Astrocyte (in vitro differentiated cells and primary cell): Measurements from ENCODE around the gene PSMD4.

ENCODE experiments used
- CTCF ChIP-seq: IDR thresholded peaks from 2 replicates; pipeline ENCODE4 v1.5.1; 2011; ENCODE audit warnings: low read depth, mild to moderate bottlenecking, inconsistent platforms, low read length, moderate library complexity; ENCODE audit not compliant: insufficient read depth
- EZH2 ChIP-seq: IDR thresholded peaks from 2 replicates; pipeline ENCODE4 v1.6.1; 2012; ENCODE audit warnings: mild to moderate bottlenecking, low read length, inconsistent platforms; ENCODE audit not compliant: insufficient read depth

- no peak for TF ChIP-seq CTCF
- TF ChIP-seq EZH2: no peak
Measured at GRCh38 chr1:151266315-151266714, 11.8 kb downstream of the PSMD4 start.
